HG03457 (cell line): ENCODE measurements around the gene IMPDH1.

Experiments used
- ATAC-seq: cut with Tn5 transposase; IDR thresholded peaks from one replicate; pipeline ENCODE4 v1.9.1; 2021; ENCODE audit warnings: moderate number of reproducible peaks; ENCODE audit not compliant: unreplicated experiment

The IMPDH1 gene

DNA sequence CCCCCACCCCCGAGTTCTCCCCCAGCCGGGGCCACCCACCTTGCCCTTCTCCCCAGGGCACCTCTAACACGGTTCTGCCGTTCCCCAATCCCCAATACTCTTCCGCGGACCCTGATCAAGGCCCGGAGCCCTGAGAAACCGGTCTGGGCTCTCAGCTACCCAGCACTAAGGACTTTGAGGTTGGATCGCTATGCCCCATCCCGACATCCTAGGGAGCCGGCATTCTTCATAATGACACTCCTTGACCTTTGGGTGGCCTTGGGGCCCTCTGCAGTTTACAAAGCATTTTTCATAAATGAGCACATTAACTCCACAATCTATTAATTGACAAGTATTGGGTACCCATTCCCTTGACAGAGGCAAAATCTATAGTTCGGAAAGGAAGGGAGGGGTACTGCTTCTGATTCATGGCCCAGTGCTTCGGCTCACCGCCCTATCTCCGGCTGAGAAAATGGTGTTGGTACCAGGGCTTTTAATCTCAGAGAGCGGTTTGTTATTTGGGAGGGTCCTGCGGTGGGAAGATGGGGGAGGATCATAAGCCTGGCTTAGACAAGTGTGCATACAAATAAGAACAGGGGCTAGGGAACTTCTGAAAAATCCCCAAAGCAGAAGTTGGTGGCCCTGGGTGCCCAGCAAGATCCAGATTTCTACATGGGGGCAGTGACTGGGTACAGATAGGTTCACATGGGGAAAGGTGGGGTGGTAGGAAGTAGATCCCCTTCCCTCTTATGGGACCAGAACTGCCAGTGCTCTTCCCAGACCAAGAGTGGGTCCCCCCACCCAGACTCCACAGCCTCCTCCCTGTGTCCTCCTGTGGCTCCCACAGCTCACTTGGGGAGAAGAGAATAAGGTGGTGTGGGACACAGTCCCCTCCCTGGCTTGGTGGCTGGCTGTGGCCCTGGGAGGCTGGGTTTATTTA, 3.2 kb downstream of the IMPDH1 start:
- ATAC-seq, result no peak

DNA sequence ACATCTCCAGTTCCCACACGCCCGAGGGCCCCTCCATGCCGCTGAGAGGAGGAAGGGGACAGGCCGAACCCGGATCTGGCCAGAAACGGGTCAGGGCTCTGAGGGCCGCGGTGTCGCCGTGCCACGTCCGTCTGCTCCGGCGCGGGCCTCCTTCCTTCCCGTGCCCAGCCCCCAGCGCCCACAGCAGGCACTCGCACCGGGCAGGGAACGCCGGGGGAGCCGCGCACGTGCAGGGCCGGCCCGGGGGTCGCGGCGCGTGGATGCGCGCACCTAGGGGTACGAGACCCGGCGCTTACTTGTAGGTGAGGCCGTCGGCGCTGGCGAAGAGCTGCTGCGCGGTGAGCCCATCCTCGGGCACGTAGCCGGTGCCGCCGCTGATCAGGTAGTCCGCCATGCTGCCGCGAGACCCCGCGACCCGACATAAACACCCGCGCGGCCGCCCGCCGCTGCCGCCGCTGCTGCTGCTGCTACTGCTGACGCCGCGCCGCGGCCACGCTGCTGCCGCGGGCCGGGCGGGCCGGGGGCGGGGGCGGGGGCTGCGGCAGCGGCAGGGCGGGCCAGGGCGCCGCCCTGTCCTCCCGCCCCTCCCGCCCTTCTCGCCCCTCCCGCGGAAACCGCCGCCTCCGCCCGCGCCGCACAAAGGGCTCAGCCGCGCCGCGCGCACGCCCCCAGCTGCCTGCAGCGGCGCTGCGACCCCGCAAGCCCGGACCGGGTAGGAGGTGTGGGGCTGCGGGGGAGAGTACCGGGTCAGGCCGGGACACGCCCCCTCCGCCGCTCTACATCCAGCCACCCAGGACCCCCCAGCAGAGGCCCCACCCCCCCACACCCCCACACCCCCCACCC, 4.1 kb downstream of the IMPDH1 start:
- ATAC-seq, result no peak

DNA sequence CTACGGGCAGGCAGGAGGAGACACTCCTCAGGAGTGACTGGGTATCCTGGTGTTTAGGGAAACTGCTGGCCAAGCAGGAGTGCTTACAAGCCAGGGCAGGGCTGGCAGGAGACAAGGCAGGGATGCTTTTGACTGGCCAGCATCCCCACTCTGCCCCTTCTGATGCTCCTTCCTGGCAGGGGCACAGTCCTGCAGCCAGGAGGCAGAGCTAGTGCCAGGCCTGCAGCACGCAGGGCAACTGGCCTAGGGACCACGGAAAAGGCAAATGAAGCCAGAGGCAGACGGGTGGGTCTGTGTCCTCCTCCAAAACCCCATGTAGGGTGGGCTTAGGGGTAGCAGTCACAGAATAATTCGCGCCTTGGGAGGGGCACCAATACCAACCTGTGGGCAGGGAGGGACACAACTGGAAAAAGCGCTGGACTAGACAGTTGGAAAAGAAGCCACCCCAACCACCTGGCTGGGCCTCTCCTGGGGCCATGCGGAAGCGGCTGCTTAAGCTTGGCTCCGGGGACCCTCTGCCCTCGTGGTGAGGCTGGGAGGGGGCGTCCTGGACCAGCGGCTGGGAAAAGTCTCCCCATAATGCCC, 4.8 kb downstream of the IMPDH1 start:
- no peak for ATAC-seq

- ATAC-seq, result no peak
Observed at GRCh38 chr7:128404143-128404681, 5.6 kb downstream of the IMPDH1 start.

DNA sequence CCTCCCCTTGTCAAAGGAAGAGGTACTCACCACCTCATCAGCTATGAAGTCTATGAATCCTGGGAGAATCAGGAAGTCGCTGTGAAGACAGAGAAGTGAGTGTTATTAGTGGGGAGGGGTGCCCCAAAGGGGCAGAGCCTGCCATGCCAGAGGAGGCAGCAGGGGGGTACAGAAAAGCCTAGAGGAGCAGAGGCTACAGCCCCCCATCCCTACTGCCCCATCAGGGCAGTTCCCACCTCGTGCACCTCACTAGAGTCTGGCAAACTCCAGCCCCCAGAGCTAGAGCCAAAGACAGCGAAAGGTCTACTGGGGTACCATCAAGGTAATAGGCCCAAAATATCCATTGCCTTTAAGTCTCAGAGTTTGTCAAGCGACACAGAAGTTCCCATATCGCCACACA, 6.1 kb downstream of the IMPDH1 start:
- no peak for ATAC-seq

DNA sequence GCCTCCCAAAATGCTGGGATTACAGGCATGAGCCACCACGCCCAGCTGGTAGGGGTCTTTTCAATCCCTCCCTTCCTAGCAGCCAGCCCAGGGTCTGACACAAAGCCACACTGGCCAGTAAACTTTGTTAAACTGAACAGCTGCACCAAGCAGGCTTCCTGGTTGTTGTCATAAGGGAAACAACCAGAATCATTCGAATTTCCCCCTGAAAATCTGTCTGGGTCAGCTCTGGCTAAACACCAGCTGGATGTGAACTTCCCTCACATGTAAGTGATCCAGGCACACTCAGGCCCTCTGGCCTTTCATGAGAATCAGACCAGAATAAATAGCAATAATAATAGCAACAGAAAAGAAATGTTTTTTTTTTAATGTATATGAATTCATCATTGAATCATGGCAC, 7.4 kb downstream of the IMPDH1 start:
- ATAC-seq, result no peak

DNA sequence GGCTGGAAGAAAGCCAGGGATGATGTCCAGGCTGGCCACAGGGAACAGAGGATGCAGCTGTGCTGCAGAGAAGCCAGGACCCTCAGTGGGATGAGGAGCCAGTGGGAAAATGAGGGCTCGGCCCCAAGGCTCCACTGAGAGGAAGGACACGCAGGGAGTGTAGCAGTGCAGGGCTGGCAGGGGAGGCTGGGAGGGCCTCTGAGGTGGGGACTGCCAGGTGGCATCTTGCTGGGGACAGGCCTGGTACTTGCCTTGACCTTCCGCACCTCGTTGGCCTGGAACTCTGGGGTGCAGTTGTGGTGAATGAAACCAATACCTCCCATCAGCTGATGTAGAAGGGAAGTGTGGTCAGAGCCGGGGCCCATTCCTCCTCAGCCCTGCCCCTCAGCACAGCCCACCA, 9.2 kb downstream of the IMPDH1 start:
- ATAC-seq, result no peak

GRCh38 chr7:128399991-128400390, 9.8 kb downstream of the IMPDH1 start:
- no peak for ATAC-seq

DNA sequence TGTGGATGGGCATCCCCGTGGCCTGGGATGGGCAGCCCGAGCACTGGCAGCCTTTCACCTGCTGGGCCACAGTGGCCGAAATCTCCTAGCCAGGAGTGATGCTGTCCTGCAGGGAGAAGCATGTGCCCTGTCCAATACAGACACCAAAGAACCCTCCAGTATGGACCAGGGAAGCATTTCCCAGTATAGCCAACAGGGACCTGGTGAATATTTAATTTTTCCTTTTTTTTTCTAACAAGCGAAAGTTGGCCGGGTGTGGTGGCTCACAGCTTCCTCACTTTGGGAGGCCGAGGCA, 11.0 kb downstream of the IMPDH1 start:
- no peak for ATAC-seq

DNA sequence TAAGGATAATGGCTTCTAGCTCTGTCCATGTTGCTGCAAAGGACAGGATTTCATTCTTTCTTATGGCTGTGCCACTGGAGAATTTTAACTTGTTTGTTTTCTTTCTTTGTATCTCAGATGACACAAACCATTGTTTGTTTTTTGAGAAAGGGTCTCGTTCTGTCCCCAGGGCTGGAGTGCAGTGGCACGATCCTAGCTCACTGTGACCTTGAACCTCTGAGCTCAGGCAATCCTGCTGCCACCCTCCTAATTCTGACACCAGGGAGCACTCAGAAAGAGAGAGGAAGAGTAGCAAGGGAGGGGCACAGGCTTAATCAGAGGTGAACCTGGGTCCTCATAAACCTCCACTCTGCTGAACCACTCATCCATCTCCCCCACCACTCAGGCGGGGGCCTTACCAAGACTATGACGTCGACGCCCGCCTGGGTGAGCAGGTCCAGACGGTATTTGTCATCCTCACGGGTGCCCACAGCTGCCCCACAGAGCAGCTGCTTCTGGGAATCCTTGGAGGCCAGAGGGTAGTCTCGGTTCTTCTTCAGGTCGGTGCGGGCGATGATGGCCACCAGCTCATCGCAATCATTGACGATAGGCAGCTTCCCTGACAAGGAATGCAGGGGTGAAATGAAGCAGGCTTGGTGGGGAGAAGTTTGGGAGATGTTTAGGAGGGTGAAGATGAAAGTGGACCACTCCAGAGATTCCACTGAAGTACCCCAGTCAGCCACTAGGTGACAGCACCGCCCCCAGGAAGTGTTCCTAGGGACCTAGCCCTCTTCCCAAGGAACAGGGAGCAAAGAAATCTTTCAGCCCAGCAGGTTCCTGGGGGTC, 11.6 kb downstream of the IMPDH1 start:
- no peak for ATAC-seq

GRCh38 chr7:128396357-128396756, 13.4 kb downstream of the IMPDH1 start:
- ATAC-seq, result no peak

DNA sequence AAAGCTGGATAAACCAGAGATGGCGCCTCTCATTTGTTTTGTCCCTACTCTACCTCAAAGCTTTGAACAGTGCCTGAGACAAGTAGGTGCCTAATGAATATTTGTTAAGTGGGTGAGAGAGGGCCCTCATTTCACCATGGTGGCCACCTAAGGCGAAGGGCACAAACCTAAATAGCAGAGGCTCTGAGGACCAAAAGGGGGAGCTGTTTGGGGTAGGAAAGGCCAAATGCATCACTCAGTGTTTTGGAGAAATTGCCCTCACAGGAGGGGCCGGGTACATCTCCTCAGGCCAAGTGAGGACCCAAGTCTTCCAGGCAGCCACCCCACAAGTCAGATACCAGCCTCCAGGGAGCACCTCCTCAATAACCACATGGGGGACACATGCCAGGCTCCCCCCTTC, 14.0 kb downstream of the IMPDH1 start:
- ATAC-seq, result no peak

DNA sequence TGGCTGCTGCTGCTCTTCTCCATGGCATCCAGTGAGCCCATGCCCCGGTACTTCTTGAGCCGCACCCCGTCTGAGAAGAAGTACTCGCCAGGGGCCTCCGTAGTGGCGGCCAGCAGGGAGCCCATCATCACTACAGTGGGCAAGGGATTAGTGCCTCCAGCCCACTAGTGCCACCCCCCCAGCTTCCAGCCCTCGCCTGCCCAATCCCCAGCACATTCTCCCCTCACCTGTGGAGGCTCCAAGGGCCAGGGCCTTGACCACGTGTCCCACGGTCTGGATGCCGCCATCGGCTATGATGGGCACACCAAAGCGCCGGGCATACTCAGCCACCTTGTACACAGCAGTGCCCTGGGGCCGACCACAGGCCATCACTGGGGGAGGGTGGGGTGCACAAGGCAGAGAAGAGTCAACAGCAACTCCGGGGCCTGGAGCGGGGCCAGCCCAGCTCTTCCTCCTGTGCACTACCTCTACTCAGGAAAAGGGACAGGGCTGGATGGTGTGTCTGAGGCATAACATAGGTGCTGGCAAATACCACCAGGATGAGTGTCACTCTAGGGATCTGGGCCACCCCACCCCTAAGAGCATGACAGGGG, 14.8 kb downstream of the IMPDH1 start:
- no peak for ATAC-seq

- no peak for ATAC-seq
Observed at GRCh38 chr7:128393526-128394330, 16.1 kb downstream of the IMPDH1 start.

DNA sequence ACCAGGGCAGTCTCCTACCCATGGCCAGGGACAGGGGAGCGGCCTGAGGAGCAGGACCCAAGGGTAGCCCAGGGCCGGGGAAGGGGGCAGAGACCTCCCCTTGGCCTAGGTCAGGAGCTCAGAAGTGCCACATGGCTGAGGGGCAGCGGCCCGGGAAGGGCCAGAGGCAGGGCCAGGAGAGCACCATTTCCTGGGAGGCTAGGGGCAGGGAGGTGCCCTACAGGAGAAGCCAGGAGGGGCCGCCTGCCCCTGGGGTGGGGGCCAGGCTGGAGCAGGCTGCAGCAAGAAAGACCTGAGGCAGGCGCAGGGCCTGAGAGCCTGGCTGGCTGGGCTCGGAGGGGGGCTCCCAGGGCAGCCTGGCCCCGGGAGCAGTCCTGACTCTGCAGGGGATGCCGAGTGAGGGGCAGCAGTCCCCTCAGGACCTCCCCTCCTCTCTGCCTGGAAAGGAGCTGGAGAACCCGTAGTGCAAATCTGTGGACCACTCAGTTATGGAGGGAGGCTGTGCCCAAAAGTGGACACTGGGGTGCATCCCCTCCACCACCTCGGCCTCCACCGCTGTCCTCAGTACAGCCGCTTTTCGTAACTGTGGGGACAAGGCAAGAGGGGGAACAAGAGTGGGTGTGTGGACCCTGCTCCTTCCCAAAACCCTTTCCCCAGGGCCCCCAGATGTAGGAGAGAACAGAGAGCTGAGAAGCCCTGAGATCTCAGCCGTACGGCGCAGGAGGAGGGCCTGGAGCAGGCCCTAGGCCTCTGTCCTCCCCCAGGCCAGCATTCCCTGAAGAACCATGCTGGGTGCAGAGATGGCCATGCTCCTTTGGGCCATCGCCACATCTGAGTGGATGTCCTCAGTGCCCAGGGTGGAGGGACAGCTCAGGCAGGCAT, 17.1 kb downstream of the IMPDH1 start:
- no peak for ATAC-seq

DNA sequence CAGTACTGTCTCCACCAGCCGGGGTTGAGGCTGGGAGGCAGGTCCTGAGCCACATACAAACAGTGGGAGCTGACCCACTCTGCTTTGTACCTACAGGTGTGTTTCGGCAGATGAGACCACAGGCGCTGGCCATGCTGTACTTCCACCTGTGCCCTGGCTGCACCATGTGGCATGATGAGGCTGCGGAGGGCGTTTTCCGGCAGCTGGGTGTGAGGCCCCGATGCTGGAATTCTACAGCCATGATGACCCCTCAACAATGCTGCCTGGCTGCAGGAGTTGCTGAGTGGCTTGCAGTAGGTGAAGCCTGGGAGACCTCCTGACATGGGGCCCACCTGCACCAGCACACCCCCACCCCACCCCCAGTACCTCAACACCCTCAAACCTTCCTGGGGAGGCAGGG, 18.0 kb downstream of the IMPDH1 start:
- no peak for ATAC-seq

DNA sequence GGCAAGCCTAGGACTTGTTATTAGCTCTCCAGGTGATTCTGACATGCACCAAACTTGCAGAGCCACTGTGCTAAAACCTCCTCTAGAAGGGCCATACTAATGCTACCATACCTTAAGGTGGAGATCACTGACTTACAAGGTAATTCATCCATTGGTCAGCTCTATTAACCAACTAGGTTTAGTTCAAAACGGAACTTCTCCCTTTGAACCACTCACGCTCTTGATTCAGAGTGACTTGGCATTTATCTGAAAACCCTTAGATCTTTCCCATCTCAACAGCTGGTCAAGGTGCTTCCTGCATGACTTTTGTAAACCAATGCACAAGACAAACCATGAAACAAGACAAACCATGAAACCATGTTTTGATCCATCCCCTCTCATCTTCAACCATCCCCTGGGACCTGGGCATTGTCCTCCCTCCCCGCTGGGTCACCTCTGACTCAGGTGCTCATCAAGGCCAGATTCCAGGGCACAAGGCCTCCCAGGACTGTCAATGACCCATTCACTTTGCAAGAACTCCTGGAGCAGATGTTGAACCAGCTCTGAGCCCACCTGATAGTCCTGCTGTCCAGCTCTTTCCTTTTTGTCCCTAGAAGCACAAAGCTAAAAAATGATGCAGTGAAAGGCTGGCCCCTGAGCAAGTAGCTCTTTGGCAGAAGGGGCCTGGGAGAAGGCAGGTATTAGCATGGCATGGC, 18.8 kb downstream of the IMPDH1 start:
- ATAC-seq, result no peak
